Embryonic facial prominence (tissue), 1 donor: ENCODE data around the gene NAT14.

Source experiments
- DNase-seq: peaks from one replicate; pipeline ENCODE4 v3.0.0-alpha.2; 2016; ENCODE audit errors: extremely low spot score

The NAT14 gene

GRCh38 chr19:55535173-55535964 lies 50.4 kb downstream of the NAT14 start:
- no peak for DNase-seq

GRCh38 chr19:55535965-55536350 lies 51.0 kb downstream of the NAT14 start:
- no peak for DNase-seq

- DNase-seq, result no peak
Observed at GRCh38 chr19:55536366-55536765, 51.4 kb downstream of the NAT14 start.
